ENCODE data around the gene ATP9A.

GRCh38 chr20:51604851-51605250 is 163.3 kb downstream of the ATP9A start:
- no peak for TF ChIP-seq CTCF (IDR thresholded peaks at IDR 0.05)
- TF ChIP-seq POLR2A (IDR thresholded peaks at IDR 0.05), result no peak
- no peak for TF ChIP-seq EP300 (IDR thresholded peaks at IDR 0.05)

Data from tibial nerve (tissue), 4 donors.